Kidney epithelial cell (primary cell): ENCODE data around the gene CDC42BPG. TPM values are rescaled to one million over a fixed set of nuclear protein-coding genes. Genes with fewer than 3 reads are reported as not detected.
"Not testable (repeated sequence)": the region's sequence is repeated elsewhere in the genome, so short reads cannot be mapped to it uniquely, and the experiment has no call there.

Experiments used
- DNase-seq: peaks from one replicate; pipeline ENCODE4 v3.0.0-alpha.2; 2010; ENCODE audit warnings: low read depth
- H3K27me3 ChIP-seq: 2 replicates; pipeline ENCODE4 v1.6.0; 2011; ENCODE audit warnings: low read length; ENCODE audit not compliant: control insufficient read depth, insufficient read depth
- H3K36me3 ChIP-seq: 2 replicates; pipeline ENCODE4 v1.5.1; 2011; ENCODE audit warnings: low read length; ENCODE audit not compliant: control insufficient read depth, insufficient read depth
- H3K4me3 ChIP-seq: 2 replicates; pipeline ENCODE4 v1.5.1; 2011; ENCODE audit warnings: low read depth, mild to moderate bottlenecking, control low read depth, low read length
- total RNA-seq: library from RNA; depleted of rRNA; stranded (reverse); fragments of >200 nt; gene quantifications from 2 replicates; pipeline ENCODE4 v1.2.3, GENCODE V29; 2015
- TF ChIP-seq, protein P1 (sequence below): IDR thresholded peaks from 2 replicates; pipeline ENCODE4 v1.5.1; 2011; ENCODE audit warnings: mild to moderate bottlenecking, moderate library complexity, low read length, control low read depth, inconsistent platforms; ENCODE audit not compliant: insufficient read depth, poor library complexity, severe bottlenecking

The CDC42BPG gene
- total RNA-seq, 1 donor from 2014 or later, result 10.7 TPM

DNA sequence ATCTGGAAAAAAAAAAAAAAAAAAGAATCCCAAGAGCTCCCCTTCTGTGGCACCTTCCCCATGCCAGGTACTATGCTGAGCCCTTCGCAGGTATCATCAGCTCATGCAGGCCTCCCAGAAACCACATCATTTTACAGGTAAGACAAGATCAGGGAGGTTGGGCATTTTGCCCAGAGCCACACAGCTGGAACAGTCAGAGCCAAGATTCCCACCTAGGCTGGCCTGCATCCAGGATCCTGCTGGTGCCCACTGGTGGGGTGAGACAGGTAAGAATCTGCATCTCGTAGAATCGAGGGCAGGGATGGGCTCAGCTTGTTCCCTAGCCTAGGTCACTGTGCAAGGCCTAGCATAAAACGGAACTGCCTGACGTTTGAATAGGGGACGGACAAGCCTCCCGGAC lies 18.4 kb downstream of the CDC42BPG start:
- no peak for DNase-seq
- TF ChIP-seq, protein P1, sequence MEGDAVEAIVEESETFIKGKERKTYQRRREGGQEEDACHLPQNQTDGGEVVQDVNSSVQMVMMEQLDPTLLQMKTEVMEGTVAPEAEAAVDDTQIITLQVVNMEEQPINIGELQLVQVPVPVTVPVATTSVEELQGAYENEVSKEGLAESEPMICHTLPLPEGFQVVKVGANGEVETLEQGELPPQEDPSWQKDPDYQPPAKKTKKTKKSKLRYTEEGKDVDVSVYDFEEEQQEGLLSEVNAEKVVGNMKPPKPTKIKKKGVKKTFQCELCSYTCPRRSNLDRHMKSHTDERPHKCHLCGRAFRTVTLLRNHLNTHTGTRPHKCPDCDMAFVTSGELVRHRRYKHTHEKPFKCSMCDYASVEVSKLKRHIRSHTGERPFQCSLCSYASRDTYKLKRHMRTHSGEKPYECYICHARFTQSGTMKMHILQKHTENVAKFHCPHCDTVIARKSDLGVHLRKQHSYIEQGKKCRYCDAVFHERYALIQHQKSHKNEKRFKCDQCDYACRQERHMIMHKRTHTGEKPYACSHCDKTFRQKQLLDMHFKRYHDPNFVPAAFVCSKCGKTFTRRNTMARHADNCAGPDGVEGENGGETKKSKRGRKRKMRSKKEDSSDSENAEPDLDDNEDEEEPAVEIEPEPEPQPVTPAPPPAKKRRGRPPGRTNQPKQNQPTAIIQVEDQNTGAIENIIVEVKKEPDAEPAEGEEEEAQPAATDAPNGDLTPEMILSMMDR, result no peak
- no peak overlapping the region for H3K4me3 ChIP-seq
- peaks cover 1% of the 10 kb centered on the region for H3K36me3 ChIP-seq
- no peaks in the 10 kb centered on the region for H3K27me3 ChIP-seq

DNA sequence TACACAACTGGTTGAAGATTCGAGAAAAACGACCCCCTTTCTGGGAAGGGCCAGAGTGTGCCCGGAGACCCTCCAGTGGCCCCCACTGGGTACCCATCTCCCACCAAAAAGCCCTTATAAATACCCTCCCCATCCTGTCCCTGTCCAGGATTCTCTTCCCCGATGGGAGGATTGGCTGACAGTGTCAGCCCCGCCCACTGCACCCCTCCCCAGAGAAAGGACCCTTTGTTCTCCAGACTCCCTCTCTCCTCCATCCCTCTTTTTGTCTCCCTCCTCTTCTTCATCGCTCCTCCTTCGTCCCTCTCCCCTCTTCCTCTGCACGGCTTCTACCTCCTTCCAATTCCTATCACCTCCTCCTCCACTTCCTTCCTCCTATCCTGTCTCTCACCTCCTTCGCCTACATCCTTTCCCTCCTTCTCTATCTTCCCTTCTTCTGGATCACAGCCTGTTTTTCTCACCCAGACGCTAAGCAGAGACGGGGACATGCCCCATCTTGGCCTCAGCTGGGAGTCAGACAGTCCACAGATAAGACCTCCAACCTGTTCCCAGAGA lies 20.8 kb downstream of the CDC42BPG start:
- H3K4me3 ChIP-seq, result no peak overlapping the region
- peaks cover 1% of the 10 kb centered on the region for H3K36me3 ChIP-seq
- H3K27me3 ChIP-seq, result no peaks in the 10 kb centered on the region
- DNase-seq, result no peak
- TF ChIP-seq, protein P1, result no peak

DNA sequence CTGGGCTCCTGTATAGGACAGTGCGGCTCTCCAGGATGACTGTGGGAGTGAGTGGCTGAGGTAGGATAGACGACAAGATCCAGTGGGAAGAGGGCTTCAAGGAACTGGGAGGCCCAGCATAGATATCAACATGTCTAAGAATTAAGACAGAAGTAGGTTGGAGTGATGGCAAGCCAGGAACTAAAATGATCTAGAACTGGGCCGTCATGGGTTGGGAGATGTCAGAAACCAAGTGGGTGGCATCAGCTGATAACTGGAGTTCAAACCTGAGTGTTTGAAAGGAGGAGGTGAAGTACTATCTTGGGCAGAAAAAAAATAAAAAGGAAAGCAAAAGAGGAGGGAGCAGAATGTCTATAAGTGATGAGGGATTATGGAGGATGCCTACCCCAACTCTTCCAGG lies 27.0 kb downstream of the CDC42BPG start:
- H3K4me3 ChIP-seq, result no peak overlapping the region
- TF ChIP-seq, protein P1, result no peak
- no peaks in the 10 kb centered on the region for H3K36me3 ChIP-seq
- no peak for DNase-seq
- H3K27me3 ChIP-seq, result no peaks in the 10 kb centered on the region

DNA sequence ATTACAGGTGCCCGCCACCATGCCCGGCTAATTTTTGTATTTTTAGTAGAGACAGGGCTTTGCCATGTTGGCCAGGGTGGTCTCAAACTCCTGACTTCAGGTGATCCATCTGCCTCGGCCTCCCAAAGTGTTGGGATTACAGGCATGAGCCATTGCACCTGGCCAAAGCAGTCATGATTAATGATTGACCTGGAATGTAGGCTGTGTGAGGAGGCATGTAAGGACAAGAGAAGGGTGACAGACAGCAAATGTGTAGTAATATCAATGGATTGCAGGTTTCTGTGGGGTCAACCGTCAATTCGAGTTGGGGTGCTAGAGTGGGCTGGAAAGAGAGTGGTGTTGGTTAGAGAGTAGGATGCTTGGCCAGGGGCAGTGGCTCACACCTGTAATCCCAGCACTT lies 29.0 kb downstream of the CDC42BPG start:
- not testable (repeated sequence) for H3K36me3 ChIP-seq, DNase-seq, H3K27me3 ChIP-seq, H3K4me3 ChIP-seq

DNA sequence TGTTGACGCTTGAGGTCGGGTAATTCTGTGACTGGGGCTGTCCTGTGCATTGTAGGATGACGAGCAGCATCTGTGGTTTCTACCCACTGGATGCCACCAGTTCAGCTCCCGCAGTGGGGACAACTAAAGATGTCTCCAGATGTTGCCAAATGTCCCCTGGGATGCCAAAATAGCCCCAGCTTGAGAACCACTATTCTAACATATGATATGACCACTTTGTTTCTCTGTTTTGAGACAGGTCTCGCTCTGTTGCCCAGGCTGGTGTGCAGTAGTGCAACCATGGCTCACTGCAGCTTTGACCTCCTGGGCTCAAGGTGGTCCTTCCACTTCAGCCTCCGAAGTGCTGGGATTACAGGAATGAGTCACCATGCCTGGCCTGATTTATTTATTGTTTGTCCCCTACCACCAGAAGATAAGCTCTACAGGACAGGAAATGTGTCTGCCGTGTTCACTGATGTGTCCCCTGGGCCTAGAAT lies 29.7 kb downstream of the CDC42BPG start:
- TF ChIP-seq, protein P1, result no peak
- Histone ChIP-seq H3K36me3 (no peaks in the 10 kb centered on the region), H3K4me3 (no peak overlapping the region), H3K27me3 (no peaks in the 10 kb centered on the region)
- DNase-seq, result no peak

DNA sequence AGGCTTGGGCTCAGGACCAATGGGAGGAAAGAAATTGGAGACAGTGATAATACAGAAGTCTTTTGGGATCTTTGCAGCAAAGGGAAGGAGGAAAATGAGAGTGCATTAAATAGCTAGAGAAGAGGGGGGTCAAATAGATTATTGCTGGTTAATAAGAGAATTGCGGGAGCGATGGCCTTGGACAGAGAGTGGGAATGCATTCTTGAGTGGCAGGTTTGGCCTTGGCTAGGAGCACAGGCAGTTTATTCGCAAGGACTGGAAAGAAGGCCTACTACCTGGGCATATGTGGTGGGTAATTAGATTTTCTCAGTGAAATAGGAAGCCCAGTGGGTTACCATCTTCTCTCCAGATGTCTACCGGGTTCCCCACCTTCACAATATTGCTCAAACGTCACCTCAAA lies 30.6 kb downstream of the CDC42BPG start:
- no peak overlapping the region for H3K4me3 ChIP-seq
- TF ChIP-seq, protein P1, result no peak
- H3K27me3 ChIP-seq, result no peaks in the 10 kb centered on the region
- DNase-seq, result no peak
- no peaks in the 10 kb centered on the region for H3K36me3 ChIP-seq
